Kidney epithelial cell (primary cell): ENCODE measurements around the gene NCOA1. TPM values are rescaled to one million over a fixed set of nuclear protein-coding genes. Genes with fewer than 3 reads are reported as not detected.

ENCODE experiments used
- DNase-seq: peaks from one replicate; pipeline ENCODE4 v3.0.0-alpha.2; 2010; ENCODE audit warnings: low read depth
- H3K27me3 ChIP-seq: 2 replicates; pipeline ENCODE4 v1.6.0; 2011; ENCODE audit warnings: low read length; ENCODE audit not compliant: control insufficient read depth, insufficient read depth
- H3K36me3 ChIP-seq: 2 replicates; pipeline ENCODE4 v1.5.1; 2011; ENCODE audit warnings: low read length; ENCODE audit not compliant: control insufficient read depth, insufficient read depth
- H3K4me3 ChIP-seq: 2 replicates; pipeline ENCODE4 v1.5.1; 2011; ENCODE audit warnings: low read depth, mild to moderate bottlenecking, control low read depth, low read length
- CTCF ChIP-seq: IDR thresholded peaks from 2 replicates; pipeline ENCODE4 v1.5.1; 2011; ENCODE audit warnings: mild to moderate bottlenecking, moderate library complexity, low read length, control low read depth, inconsistent platforms; ENCODE audit not compliant: insufficient read depth, poor library complexity, severe bottlenecking
- total RNA-seq: library from RNA; depleted of rRNA; stranded (reverse); fragments of >200 nt; gene quantifications from 2 replicates; pipeline ENCODE4 v1.2.3, GENCODE V29; 2015

NCOA1 gene
- total RNA-seq, 1 donor from 2014 or later, result 13.3 TPM

DNA sequence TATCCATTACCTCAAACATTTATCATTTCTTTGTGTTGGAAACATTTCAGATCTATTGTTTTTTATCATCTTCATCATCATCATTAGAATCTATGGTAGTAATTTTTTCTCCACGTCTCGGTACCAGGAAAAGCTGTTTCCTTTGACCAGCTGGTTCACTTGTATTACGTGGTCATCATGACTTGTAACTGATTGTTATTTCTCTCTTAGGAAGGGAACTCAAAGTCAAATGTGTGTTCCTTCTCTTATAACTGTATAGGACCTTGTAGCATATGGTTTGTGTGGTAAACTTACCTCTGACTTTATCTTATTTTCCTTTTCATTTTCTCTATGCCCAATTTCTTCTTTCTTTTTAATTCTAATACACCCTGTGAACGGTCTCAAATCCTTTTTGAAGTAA is 16.5 kb downstream of the NCOA1 start:
- Histone ChIP-seq H3K4me3 (no peak overlapping the region), H3K36me3 (no peaks in the 10 kb centered on the region), H3K27me3 (no peaks in the 10 kb centered on the region)
- DNase-seq, result no peak
- no peak for TF ChIP-seq CTCF

GRCh38 chr2:24508878-24509277 is 17.8 kb downstream of the NCOA1 start:
- DNase-seq, result no peak
- H3K27me3 ChIP-seq, result no peaks in the 10 kb centered on the region
- no peak for TF ChIP-seq CTCF
- no peaks in the 10 kb centered on the region for H3K36me3 ChIP-seq
- H3K4me3 ChIP-seq, result no peak overlapping the region

DNA sequence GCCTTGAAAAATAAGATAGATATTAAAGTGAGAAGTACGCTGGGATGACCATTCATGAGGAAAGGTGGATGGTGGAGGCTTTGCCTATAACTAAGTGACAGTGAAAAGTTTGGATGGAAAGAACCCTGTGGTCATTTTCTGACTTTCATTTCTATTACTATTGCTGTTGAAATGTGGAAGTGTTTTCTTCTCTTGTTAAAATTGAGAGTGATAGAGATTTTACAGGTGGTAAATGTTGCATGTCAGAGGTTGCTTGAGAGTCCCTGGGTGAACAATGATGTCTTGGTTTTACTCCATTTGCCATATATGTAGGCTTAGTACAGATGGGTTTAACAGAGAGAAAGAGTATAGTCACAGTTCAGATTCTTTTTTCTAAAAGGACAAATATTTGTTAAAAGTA is 18.4 kb downstream of the NCOA1 start:
- no peaks in the 10 kb centered on the region for H3K27me3 ChIP-seq
- H3K4me3 ChIP-seq, result no peak overlapping the region
- no peak for TF ChIP-seq CTCF
- H3K36me3 ChIP-seq, result no peaks in the 10 kb centered on the region
- DNase-seq, result no peak

DNA sequence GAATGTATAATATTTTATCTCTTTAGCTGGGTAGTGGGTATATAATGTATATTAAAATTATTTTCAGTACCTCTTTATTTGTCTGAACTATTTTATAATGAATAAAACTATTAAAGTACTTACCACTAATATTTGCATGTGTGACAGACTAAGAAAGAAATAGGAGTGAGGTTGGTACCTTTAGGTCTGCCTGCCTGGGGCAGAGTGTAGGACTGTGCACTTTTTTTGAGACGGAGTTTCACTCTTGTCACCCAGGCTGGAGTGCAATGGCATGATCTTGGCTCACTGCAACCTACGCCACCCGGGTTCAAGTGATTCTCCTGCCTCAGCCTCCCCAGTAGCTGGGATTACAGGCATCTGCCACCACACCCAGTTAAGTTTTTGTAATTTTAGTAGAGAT is 18.8 kb downstream of the NCOA1 start:
- Histone ChIP-seq H3K27me3 (no peaks in the 10 kb centered on the region), H3K36me3 (no peaks in the 10 kb centered on the region), H3K4me3 (no peak overlapping the region)
- TF ChIP-seq CTCF, result no peak
- no peak for DNase-seq

GRCh38 chr2:24510771-24511170 is 19.7 kb downstream of the NCOA1 start:
- no peaks in the 10 kb centered on the region for H3K36me3 ChIP-seq
- no peaks in the 10 kb centered on the region for H3K27me3 ChIP-seq
- DNase-seq, result no peak
- TF ChIP-seq CTCF, result no peak
- H3K4me3 ChIP-seq, result no peak overlapping the region

GRCh38 chr2:24511198-24511597 is 20.1 kb downstream of the NCOA1 start:
- no peak for DNase-seq
- no peak for TF ChIP-seq CTCF
- no peaks in the 10 kb centered on the region for H3K36me3 ChIP-seq
- no peaks in the 10 kb centered on the region for H3K27me3 ChIP-seq
- no peak overlapping the region for H3K4me3 ChIP-seq
